ENCODE results near the gene COMMD1.

GRCh38 chr2:61937886-61938285, 32.4 kb downstream of the COMMD1 start:
- TF ChIP-seq CTCF (conservative IDR thresholded peaks at IDR 0.05; ENCODE audit: low read depth, low read length) (no peak), EZH2 (IDR thresholded peaks at IDR 0.05; ENCODE audit: low read length, unreplicated experiment) (no peak)

All from PC-3 (cell line).